ENCODE data around the gene APOBEC3B. TPM values are rescaled to one million over a fixed set of nuclear protein-coding genes. Genes with fewer than 3 reads are reported as not detected.
"Not testable (repeated sequence)": the region's sequence is repeated elsewhere in the genome, so short reads cannot be mapped to it uniquely, and the experiment has no call there.

The APOBEC3B gene
- total and polyA plus RNA-seq, 2 donors from 2014 or later, result 1.0 to 2.7 TPM

GRCh38 chr22:39012533-39013511 is 30.7 kb downstream of the APOBEC3B start:
- H3K27ac ChIP-seq (ENCODE audit: low read depth in 2 of 2, low read length in 2 of 2), result no peak overlapping the region
- TF ChIP-seq CTCF (IDR thresholded peaks at IDR 0.05; ENCODE audit: borderline replicate concordance, extremely low read depth, insufficient read depth), result no peak
- no peaks in the 10 kb centered on the region for H3K27me3 ChIP-seq (ENCODE audit: control insufficient read depth, insufficient read depth, low read length)
- H3K4me3 ChIP-seq (ENCODE audit: low read length in 3 of 3), result no peak overlapping the region
- FAIRE-seq, result no peak
- peak in 4 of 5 donors; percentile 29 to 65 (median 56) for DNase-seq
- no peaks in the 10 kb centered on the region for H3K4me1 ChIP-seq (ENCODE audit: control insufficient read depth in 2 of 3, insufficient read depth in 2 of 3, low read depth in 1 of 3, low read length in 3 of 3)
- intact Hi-C loops (cut with DNase I), result no loop called here
- H3K9ac ChIP-seq (ENCODE audit: low read length in 3 of 3), result no peak overlapping the region
- H3K9me3 ChIP-seq (ENCODE audit: control insufficient read depth in 2 of 3, insufficient read depth in 1 of 3, low read length in 3 of 3), result no peaks in the 10 kb centered on the region
- no peaks in the 10 kb centered on the region for H3K36me3 ChIP-seq (ENCODE audit: control insufficient read depth in 2 of 3, insufficient read depth in 3 of 3, low read length in 3 of 3)

- H3K36me3 ChIP-seq (ENCODE audit: control insufficient read depth in 2 of 3, insufficient read depth in 3 of 3, low read length in 3 of 3); H3K9ac ChIP-seq (ENCODE audit: low read length in 3 of 3); H3K27me3 ChIP-seq (ENCODE audit: control insufficient read depth, insufficient read depth, low read length); intact Hi-C loops (cut with DNase I); H3K9me3 ChIP-seq (ENCODE audit: control insufficient read depth in 2 of 3, insufficient read depth in 1 of 3, low read length in 3 of 3); DNase-seq; H3K27ac ChIP-seq (ENCODE audit: low read depth in 2 of 2, low read length in 2 of 2); FAIRE-seq; H3K4me1 ChIP-seq (ENCODE audit: control insufficient read depth in 2 of 3, insufficient read depth in 2 of 3, low read depth in 1 of 3, low read length in 3 of 3): not testable (repeated sequence)
- peak overlapping the region in 1 of 3 donors; percentile 47 for H3K4me3 ChIP-seq (ENCODE audit: low read length in 3 of 3)
These were observed 31.4 kb downstream of the APOBEC3B start for GRCh38 chr22:39013561-39013941.

- TF ChIP-seq CTCF (IDR thresholded peaks at IDR 0.05; ENCODE audit: borderline replicate concordance, extremely low read depth, insufficient read depth), result no peak
- Histone ChIP-seq H3K4me1 (ENCODE audit: control insufficient read depth in 2 of 3, insufficient read depth in 2 of 3, low read depth in 1 of 3, low read length in 3 of 3) (no peaks in the 10 kb centered on the region), H3K36me3 (ENCODE audit: control insufficient read depth in 2 of 3, insufficient read depth in 3 of 3, low read length in 3 of 3) (no peaks in the 10 kb centered on the region), H3K27me3 (ENCODE audit: control insufficient read depth, insufficient read depth, low read length) (no peaks in the 10 kb centered on the region), H3K4me3 (ENCODE audit: low read length in 3 of 3) (peak within 1 kb of the TSS; percentile 45 to 53 (median 47)), H3K27ac (ENCODE audit: low read depth in 2 of 2, low read length in 2 of 2) (peak within 1 kb of the TSS in 1 of 2 donors; percentile 47), H3K9me3 (ENCODE audit: control insufficient read depth in 2 of 3, insufficient read depth in 1 of 3, low read length in 3 of 3) (no peaks in the 10 kb centered on the region), H3K9ac (ENCODE audit: low read length in 3 of 3) (no peak within 1 kb of the TSS)
- intact Hi-C loops (cut with DNase I), result no loop called here
- FAIRE-seq (no peak), DNase-seq (peak; percentile 76 to 91 (median 78))
These were observed 32.0 kb downstream of the APOBEC3B start, which contains the start of gene APOBEC3C for GRCh38 chr22:39013942-39014722. TSS of gene APOBEC3C (plus strand) at chr22:39014257. CDS start at chr22:39014363, 106 bp downstream.

- peak overlapping the region in 1 of 3 donors; percentile 47 for H3K4me3 ChIP-seq (ENCODE audit: low read length in 3 of 3)
- H3K9me3 ChIP-seq (ENCODE audit: control insufficient read depth in 2 of 3, insufficient read depth in 1 of 3, low read length in 3 of 3); H3K27me3 ChIP-seq (ENCODE audit: control insufficient read depth, insufficient read depth, low read length); DNase-seq; H3K36me3 ChIP-seq (ENCODE audit: control insufficient read depth in 2 of 3, insufficient read depth in 3 of 3, low read length in 3 of 3); H3K9ac ChIP-seq (ENCODE audit: low read length in 3 of 3); FAIRE-seq; intact Hi-C loops (cut with DNase I); H3K4me1 ChIP-seq (ENCODE audit: control insufficient read depth in 2 of 3, insufficient read depth in 2 of 3, low read depth in 1 of 3, low read length in 3 of 3): not testable (repeated sequence)
- H3K27ac ChIP-seq (ENCODE audit: low read depth in 2 of 2, low read length in 2 of 2), result peak overlapping the region in 1 of 2 donors; percentile 47
These were observed 32.6 kb downstream of the APOBEC3B start for GRCh38 chr22:39014723-39015121.
